ENCODE data around the gene TAB3.

Gene TAB3

DNA sequence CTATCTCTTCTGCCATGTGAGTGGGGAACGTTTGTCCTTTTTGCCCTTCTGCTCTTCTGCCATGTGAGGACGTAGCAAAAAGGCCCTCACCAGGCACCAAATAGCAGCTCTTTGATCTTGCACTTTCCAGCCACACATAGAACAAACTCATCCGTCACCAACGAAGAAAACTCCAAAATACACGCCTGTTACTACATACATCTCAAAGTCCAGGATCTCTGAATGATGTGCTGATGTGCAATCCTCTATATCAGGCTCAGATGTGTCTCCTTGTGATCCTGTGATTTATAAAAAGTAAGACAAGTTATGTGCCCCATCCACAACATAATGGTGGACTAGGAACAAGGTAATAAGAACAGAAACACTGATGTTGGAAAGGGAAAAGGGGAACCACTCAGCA, 9.8 kb upstream of the TAB3 start (continued):
- TF ChIP-seq, protein P1, sequence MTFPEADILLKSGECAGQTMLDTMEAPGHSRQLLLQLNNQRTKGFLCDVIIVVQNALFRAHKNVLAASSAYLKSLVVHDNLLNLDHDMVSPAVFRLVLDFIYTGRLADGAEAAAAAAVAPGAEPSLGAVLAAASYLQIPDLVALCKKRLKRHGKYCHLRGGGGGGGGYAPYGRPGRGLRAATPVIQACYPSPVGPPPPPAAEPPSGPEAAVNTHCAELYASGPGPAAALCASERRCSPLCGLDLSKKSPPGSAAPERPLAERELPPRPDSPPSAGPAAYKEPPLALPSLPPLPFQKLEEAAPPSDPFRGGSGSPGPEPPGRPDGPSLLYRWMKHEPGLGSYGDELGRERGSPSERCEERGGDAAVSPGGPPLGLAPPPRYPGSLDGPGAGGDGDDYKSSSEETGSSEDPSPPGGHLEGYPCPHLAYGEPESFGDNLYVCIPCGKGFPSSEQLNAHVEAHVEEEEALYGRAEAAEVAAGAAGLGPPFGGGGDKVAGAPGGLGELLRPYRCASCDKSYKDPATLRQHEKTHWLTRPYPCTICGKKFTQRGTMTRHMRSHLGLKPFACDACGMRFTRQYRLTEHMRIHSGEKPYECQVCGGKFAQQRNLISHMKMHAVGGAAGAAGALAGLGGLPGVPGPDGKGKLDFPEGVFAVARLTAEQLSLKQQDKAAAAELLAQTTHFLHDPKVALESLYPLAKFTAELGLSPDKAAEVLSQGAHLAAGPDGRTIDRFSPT (tag by site-specific recombination; IDR thresholded peaks at IDR 0.05) = no peak
- no peak for TF ChIP-seq ZNF146 (tag by site-specific recombination; IDR thresholded peaks at IDR 0.05)
- TF ChIP-seq ZNF585B (tag by site-specific recombination; IDR thresholded peaks at IDR 0.05) = no peak
- TF ChIP-seq ZNF654 (tag by site-specific recombination; IDR thresholded peaks at IDR 0.05; ENCODE audit: low read depth) = no peak
- TF ChIP-seq ZNF423 (tag by site-specific recombination; IDR thresholded peaks at IDR 0.05) = no peak

DNA sequence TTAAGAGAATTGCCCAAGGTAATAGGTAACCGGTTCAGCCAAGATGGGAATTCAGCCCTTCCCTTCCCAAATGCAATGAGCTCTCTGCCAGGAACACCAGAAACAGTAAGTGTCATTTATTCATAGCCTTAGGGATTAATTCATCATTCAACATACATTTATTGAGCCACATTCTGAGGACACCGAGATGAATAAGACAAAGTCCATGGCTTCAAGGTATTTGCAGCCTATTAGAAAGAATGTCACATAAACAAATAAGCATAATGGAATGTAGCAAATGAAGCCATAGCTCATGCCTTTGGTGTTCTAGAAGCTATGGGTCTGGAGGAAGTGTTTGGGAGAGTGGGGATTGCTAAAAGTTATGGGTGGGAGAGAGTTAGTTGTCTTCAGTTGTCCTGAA, 6.3 kb upstream of the TAB3 start:
- no peak overlapping the region for H3K4me3 ChIP-seq (ENCODE audit: low read depth, low read length)
- CTCF ChIA-PET = no interaction called here
- no peaks in the 10 kb centered on the region for H3K9me3 ChIP-seq (ENCODE audit: control insufficient read depth, insufficient read depth, low read depth, low read length)
- POLR2A ChIA-PET = interaction anchor here (0.6 kb wide), 1 partner anchor 27 kb away, joined by 3 read pairs; no protein-coding TSS in a partner anchor
- no peak overlapping the region for H3K27ac ChIP-seq (ENCODE audit: extremely low read depth, low read depth, low read length)
- no peaks in the 10 kb centered on the region for H3K36me3 ChIP-seq (ENCODE audit: control insufficient read depth in 2 of 2, insufficient read depth in 1 of 2, low read length in 2 of 2)
- H3K4me1 ChIP-seq (ENCODE audit: control insufficient read depth, insufficient read depth, low read length) = no peaks in the 10 kb centered on the region
- TF ChIP-seq SP7 (tag by site-specific recombination; IDR thresholded peaks at IDR 0.05) = no peak
- TF ChIP-seq ZNF549 (tag by site-specific recombination; IDR thresholded peaks at IDR 0.05) = no peak
- TF ChIP-seq, protein P2, sequence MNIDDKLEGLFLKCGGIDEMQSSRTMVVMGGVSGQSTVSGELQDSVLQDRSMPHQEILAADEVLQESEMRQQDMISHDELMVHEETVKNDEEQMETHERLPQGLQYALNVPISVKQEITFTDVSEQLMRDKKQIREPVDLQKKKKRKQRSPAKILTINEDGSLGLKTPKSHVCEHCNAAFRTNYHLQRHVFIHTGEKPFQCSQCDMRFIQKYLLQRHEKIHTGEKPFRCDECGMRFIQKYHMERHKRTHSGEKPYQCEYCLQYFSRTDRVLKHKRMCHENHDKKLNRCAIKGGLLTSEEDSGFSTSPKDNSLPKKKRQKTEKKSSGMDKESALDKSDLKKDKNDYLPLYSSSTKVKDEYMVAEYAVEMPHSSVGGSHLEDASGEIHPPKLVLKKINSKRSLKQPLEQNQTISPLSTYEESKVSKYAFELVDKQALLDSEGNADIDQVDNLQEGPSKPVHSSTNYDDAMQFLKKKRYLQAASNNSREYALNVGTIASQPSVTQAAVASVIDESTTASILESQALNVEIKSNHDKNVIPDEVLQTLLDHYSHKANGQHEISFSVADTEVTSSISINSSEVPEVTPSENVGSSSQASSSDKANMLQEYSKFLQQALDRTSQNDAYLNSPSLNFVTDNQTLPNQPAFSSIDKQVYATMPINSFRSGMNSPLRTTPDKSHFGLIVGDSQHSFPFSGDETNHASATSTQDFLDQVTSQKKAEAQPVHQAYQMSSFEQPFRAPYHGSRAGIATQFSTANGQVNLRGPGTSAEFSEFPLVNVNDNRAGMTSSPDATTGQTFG (tag by site-specific recombination; IDR thresholded peaks at IDR 0.05; ENCODE audit: borderline replicate concordance) = no peak
- TF ChIP-seq GLI4 (tag by site-specific recombination; IDR thresholded peaks at IDR 0.05) = no peak
- no peak for TF ChIP-seq IKZF3 (tag by site-specific recombination; IDR thresholded peaks at IDR 0.05)
- no peak for TF ChIP-seq KLF10 (tag by site-specific recombination; IDR thresholded peaks at IDR 0.05)
- TF ChIP-seq, protein P3, sequence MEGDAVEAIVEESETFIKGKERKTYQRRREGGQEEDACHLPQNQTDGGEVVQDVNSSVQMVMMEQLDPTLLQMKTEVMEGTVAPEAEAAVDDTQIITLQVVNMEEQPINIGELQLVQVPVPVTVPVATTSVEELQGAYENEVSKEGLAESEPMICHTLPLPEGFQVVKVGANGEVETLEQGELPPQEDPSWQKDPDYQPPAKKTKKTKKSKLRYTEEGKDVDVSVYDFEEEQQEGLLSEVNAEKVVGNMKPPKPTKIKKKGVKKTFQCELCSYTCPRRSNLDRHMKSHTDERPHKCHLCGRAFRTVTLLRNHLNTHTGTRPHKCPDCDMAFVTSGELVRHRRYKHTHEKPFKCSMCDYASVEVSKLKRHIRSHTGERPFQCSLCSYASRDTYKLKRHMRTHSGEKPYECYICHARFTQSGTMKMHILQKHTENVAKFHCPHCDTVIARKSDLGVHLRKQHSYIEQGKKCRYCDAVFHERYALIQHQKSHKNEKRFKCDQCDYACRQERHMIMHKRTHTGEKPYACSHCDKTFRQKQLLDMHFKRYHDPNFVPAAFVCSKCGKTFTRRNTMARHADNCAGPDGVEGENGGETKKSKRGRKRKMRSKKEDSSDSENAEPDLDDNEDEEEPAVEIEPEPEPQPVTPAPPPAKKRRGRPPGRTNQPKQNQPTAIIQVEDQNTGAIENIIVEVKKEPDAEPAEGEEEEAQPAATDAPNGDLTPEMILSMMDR (tag by site-specific recombination; IDR thresholded peaks at IDR 0.05) = no peak
- TF ChIP-seq, protein P4, sequence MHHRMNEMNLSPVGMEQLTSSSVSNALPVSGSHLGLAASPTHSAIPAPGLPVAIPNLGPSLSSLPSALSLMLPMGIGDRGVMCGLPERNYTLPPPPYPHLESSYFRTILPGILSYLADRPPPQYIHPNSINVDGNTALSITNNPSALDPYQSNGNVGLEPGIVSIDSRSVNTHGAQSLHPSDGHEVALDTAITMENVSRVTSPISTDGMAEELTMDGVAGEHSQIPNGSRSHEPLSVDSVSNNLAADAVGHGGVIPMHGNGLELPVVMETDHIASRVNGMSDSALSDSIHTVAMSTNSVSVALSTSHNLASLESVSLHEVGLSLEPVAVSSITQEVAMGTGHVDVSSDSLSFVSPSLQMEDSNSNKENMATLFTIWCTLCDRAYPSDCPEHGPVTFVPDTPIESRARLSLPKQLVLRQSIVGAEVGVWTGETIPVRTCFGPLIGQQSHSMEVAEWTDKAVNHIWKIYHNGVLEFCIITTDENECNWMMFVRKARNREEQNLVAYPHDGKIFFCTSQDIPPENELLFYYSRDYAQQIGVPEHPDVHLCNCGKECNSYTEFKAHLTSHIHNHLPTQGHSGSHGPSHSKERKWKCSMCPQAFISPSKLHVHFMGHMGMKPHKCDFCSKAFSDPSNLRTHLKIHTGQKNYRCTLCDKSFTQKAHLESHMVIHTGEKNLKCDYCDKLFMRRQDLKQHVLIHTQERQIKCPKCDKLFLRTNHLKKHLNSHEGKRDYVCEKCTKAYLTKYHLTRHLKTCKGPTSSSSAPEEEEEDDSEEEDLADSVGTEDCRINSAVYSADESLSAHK (tag by site-specific recombination; IDR thresholded peaks at IDR 0.05) = no peak
- no peak for TF ChIP-seq ZNF626 (tag by site-specific recombination; IDR thresholded peaks at IDR 0.05)
- TF ChIP-seq ZNF324 (tag by site-specific recombination; IDR thresholded peaks at IDR 0.05) = no peak
- TF ChIP-seq ZNF366 (tag by site-specific recombination; conservative IDR thresholded peaks at IDR 0.05) = no peak
- no peak for TF ChIP-seq HOXA7 (CRISPR knock-in tag; IDR thresholded peaks at IDR 0.05; ENCODE audit: borderline replicate concordance)
- TF ChIP-seq, protein P5, sequence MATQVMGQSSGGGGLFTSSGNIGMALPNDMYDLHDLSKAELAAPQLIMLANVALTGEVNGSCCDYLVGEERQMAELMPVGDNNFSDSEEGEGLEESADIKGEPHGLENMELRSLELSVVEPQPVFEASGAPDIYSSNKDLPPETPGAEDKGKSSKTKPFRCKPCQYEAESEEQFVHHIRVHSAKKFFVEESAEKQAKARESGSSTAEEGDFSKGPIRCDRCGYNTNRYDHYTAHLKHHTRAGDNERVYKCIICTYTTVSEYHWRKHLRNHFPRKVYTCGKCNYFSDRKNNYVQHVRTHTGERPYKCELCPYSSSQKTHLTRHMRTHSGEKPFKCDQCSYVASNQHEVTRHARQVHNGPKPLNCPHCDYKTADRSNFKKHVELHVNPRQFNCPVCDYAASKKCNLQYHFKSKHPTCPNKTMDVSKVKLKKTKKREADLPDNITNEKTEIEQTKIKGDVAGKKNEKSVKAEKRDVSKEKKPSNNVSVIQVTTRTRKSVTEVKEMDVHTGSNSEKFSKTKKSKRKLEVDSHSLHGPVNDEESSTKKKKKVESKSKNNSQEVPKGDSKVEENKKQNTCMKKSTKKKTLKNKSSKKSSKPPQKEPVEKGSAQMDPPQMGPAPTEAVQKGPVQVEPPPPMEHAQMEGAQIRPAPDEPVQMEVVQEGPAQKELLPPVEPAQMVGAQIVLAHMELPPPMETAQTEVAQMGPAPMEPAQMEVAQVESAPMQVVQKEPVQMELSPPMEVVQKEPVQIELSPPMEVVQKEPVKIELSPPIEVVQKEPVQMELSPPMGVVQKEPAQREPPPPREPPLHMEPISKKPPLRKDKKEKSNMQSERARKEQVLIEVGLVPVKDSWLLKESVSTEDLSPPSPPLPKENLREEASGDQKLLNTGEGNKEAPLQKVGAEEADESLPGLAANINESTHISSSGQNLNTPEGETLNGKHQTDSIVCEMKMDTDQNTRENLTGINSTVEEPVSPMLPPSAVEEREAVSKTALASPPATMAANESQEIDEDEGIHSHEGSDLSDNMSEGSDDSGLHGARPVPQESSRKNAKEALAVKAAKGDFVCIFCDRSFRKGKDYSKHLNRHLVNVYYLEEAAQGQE (tag by site-specific recombination; IDR thresholded peaks at IDR 0.05) = no peak
- TF ChIP-seq, protein P6, sequence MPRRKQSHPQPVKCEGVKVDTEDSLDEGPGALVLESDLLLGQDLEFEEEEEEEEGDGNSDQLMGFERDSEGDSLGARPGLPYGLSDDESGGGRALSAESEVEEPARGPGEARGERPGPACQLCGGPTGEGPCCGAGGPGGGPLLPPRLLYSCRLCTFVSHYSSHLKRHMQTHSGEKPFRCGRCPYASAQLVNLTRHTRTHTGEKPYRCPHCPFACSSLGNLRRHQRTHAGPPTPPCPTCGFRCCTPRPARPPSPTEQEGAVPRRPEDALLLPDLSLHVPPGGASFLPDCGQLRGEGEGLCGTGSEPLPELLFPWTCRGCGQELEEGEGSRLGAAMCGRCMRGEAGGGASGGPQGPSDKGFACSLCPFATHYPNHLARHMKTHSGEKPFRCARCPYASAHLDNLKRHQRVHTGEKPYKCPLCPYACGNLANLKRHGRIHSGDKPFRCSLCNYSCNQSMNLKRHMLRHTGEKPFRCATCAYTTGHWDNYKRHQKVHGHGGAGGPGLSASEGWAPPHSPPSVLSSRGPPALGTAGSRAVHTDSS (tag by site-specific recombination; IDR thresholded peaks at IDR 0.05) = no peak
- TF ChIP-seq HOXD13 (CRISPR knock-in tag; IDR thresholded peaks at IDR 0.05; ENCODE audit: borderline replicate concordance) = no peak
- no peak for TF ChIP-seq ZFP69B (tag by site-specific recombination; IDR thresholded peaks at IDR 0.05)
- no peak for TF ChIP-seq TRIM28 (IDR thresholded peaks at IDR 0.05; ENCODE audit: borderline replicate concordance, low read length)
- TF ChIP-seq ZNF521 (tag by site-specific recombination; IDR thresholded peaks at IDR 0.05) = no peak
- no peak for TF ChIP-seq ZNF23 (tag by site-specific recombination; IDR thresholded peaks at IDR 0.05; ENCODE audit: borderline replicate concordance)

Data from HEK293 (cell line).